ENCODE results near the gene GCG. TPM values are rescaled to one million over a fixed set of nuclear protein-coding genes. Genes with fewer than 3 reads are reported as not detected.

GCG gene
- polyA plus RNA-seq, 1 of the 3 experiments (the other 2 are of a cell fraction) = not detected

- Histone ChIP-seq H3K9me3 (no peaks in the 10 kb centered on the region), H3K4me2 (no peak overlapping the region), H3K4me1 (ENCODE audit: control insufficient read depth in 1 of 2, insufficient read depth in 2 of 2, low read depth in 1 of 2, low read length in 1 of 2) (no peaks in the 10 kb centered on the region), H3K36me3 (replicated peaks in 1 of 2; ENCODE audit: control insufficient read depth in 1 of 2, insufficient read depth in 2 of 2, low read length in 1 of 2) (peaks cover 38 to 80% of the 10 kb centered on the region in 2 experiments), H3K9me2 (no peaks in the 10 kb centered on the region), H4K20me1 (ENCODE audit: insufficient read depth) (no peaks in the 10 kb centered on the region), H3K4me3 (ENCODE audit: low read depth in 2 of 2, low read length in 1 of 2) (no peak overlapping the region), H3F3A (replicated peaks; ENCODE audit: insufficient read depth) (no peaks in the 10 kb centered on the region), H3K27ac (ENCODE audit: low read depth in 2 of 2, low read length in 1 of 2) (no peak overlapping the region), H2AFZ (ENCODE audit: low read depth) (no peak overlapping the region), H3K9ac (no peak overlapping the region), H3K27me3 (ENCODE audit: insufficient read depth) (no peaks in the 10 kb centered on the region), H3K79me2 (ENCODE audit: insufficient read depth) (no peaks in the 10 kb centered on the region)
- WGBS (ENCODE audit: low lambda C conversion rate) = 85% methylated on average over 2 of the region's 2 CpGs
- ChIA-PET POLR2A (no interaction called here), CTCF (no interaction called here)
- DNase-seq = no peak
- no peak for TF ChIP-seq PBX3 (IDR thresholded peaks at IDR 0.05)
- TF ChIP-seq, protein P1, sequence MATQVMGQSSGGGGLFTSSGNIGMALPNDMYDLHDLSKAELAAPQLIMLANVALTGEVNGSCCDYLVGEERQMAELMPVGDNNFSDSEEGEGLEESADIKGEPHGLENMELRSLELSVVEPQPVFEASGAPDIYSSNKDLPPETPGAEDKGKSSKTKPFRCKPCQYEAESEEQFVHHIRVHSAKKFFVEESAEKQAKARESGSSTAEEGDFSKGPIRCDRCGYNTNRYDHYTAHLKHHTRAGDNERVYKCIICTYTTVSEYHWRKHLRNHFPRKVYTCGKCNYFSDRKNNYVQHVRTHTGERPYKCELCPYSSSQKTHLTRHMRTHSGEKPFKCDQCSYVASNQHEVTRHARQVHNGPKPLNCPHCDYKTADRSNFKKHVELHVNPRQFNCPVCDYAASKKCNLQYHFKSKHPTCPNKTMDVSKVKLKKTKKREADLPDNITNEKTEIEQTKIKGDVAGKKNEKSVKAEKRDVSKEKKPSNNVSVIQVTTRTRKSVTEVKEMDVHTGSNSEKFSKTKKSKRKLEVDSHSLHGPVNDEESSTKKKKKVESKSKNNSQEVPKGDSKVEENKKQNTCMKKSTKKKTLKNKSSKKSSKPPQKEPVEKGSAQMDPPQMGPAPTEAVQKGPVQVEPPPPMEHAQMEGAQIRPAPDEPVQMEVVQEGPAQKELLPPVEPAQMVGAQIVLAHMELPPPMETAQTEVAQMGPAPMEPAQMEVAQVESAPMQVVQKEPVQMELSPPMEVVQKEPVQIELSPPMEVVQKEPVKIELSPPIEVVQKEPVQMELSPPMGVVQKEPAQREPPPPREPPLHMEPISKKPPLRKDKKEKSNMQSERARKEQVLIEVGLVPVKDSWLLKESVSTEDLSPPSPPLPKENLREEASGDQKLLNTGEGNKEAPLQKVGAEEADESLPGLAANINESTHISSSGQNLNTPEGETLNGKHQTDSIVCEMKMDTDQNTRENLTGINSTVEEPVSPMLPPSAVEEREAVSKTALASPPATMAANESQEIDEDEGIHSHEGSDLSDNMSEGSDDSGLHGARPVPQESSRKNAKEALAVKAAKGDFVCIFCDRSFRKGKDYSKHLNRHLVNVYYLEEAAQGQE (IDR thresholded peaks at IDR 0.05; ENCODE audit: low read depth, low read length) = no peak
- TF ChIP-seq USF2 (IDR thresholded peaks at IDR 0.05; ENCODE audit: borderline replicate concordance, low read depth, low read length) = no peak
- TF ChIP-seq JUND (IDR thresholded peaks at IDR 0.05) = no peak
- no peak for TF ChIP-seq TEAD4 (IDR thresholded peaks at IDR 0.05; ENCODE audit: borderline replicate concordance, insufficient read depth)
- TF ChIP-seq, protein P2, sequence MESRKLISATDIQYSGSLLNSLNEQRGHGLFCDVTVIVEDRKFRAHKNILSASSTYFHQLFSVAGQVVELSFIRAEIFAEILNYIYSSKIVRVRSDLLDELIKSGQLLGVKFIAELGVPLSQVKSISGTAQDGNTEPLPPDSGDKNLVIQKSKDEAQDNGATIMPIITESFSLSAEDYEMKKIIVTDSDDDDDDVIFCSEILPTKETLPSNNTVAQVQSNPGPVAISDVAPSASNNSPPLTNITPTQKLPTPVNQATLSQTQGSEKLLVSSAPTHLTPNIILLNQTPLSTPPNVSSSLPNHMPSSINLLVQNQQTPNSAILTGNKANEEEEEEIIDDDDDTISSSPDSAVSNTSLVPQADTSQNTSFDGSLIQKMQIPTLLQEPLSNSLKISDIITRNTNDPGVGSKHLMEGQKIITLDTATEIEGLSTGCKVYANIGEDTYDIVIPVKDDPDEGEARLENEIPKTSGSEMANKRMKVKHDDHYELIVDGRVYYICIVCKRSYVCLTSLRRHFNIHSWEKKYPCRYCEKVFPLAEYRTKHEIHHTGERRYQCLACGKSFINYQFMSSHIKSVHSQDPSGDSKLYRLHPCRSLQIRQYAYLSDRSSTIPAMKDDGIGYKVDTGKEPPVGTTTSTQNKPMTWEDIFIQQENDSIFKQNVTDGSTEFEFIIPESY (IDR thresholded peaks at IDR 0.05; ENCODE audit: borderline replicate concordance, low read depth) = no peak
Observed at GRCh38 chr2:162182395-162182794, 30.3 kb upstream of the GCG start.

- Histone ChIP-seq H3F3A (replicated peaks; ENCODE audit: insufficient read depth) (no peaks in the 10 kb centered on the region), H3K9me2 (no peaks in the 10 kb centered on the region), H3K4me2 (no peak overlapping the region), H3K4me1 (ENCODE audit: control insufficient read depth in 1 of 2, insufficient read depth in 2 of 2, low read depth in 1 of 2, low read length in 1 of 2) (no peaks in the 10 kb centered on the region), H3K9ac (no peak overlapping the region), H3K4me3 (ENCODE audit: low read depth in 2 of 2, low read length in 1 of 2) (no peak overlapping the region), H2AFZ (ENCODE audit: low read depth) (no peak overlapping the region), H3K9me3 (no peaks in the 10 kb centered on the region), H4K20me1 (ENCODE audit: insufficient read depth) (no peaks in the 10 kb centered on the region), H3K27ac (ENCODE audit: low read depth in 2 of 2, low read length in 1 of 2) (no peak overlapping the region), H3K27me3 (ENCODE audit: insufficient read depth) (no peaks in the 10 kb centered on the region), H3K79me2 (ENCODE audit: insufficient read depth) (no peaks in the 10 kb centered on the region), H3K36me3 (replicated peaks in 1 of 2; ENCODE audit: control insufficient read depth in 1 of 2, insufficient read depth in 2 of 2, low read length in 1 of 2) (peaks cover 41 to 64% of the 10 kb centered on the region in 2 experiments)
- ChIA-PET CTCF (no interaction called here), POLR2A (no interaction called here)
- WGBS (ENCODE audit: low lambda C conversion rate) = 65% methylated on average over 4 of the region's 4 CpGs
- no peak for DNase-seq
- TF ChIP-seq CHD2 (IDR thresholded peaks at IDR 0.05; ENCODE audit: low read length, partially characterized antibody) (no peak), GABPA (IDR thresholded peaks at IDR 0.05; ENCODE audit: low read depth) (no peak), FOXM1 (IDR thresholded peaks at IDR 0.05; ENCODE audit: low read depth) (no peak), RXRA (IDR thresholded peaks at IDR 0.05; ENCODE audit: borderline replicate concordance, low read depth) (no peak), FOSL2 (IDR thresholded peaks at IDR 0.05; ENCODE audit: borderline replicate concordance, low read depth) (no peak), EZH2phosphoT487 (IDR thresholded peaks at IDR 0.05; ENCODE audit: borderline replicate concordance, low read depth) (no peak), JUND (IDR thresholded peaks at IDR 0.05) (no peak), MEF2A (IDR thresholded peaks at IDR 0.05; ENCODE audit: borderline replicate concordance, low read depth) (no peak), GATA2 (CRISPR knock-in tag; IDR thresholded peaks at IDR 0.05) (no peak), ELF1 (IDR thresholded peaks at IDR 0.05) (no peak)
- TF ChIP-seq, protein P3, sequence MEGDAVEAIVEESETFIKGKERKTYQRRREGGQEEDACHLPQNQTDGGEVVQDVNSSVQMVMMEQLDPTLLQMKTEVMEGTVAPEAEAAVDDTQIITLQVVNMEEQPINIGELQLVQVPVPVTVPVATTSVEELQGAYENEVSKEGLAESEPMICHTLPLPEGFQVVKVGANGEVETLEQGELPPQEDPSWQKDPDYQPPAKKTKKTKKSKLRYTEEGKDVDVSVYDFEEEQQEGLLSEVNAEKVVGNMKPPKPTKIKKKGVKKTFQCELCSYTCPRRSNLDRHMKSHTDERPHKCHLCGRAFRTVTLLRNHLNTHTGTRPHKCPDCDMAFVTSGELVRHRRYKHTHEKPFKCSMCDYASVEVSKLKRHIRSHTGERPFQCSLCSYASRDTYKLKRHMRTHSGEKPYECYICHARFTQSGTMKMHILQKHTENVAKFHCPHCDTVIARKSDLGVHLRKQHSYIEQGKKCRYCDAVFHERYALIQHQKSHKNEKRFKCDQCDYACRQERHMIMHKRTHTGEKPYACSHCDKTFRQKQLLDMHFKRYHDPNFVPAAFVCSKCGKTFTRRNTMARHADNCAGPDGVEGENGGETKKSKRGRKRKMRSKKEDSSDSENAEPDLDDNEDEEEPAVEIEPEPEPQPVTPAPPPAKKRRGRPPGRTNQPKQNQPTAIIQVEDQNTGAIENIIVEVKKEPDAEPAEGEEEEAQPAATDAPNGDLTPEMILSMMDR (IDR thresholded peaks at IDR 0.05) = no peak
- TF ChIP-seq, protein P2 (IDR thresholded peaks at IDR 0.05; ENCODE audit: borderline replicate concordance, low read depth) = no peak
Observed at GRCh38 chr2:162177301-162177700, 25.3 kb upstream of the GCG start.
